Stimulated activated naive CD8-positive, alpha-beta T cell treated with anti-CD3 and anti-CD28 coated beads, Interleukin-15, Interleukin-2, amounts not matched to agents 100 U/mL and 50 U/mL, for 24 hours (primary cell): ENCODE data around the gene RNLS.
A peak's percentile ranks its signal among the peaks of the same experiment; 100 is the strongest.

ENCODE experiments used
- ATAC-seq: fragments of 150-1000 bp; cut with Tn5 transposase; one replicate; pipeline ENCODE4 v1.10.0; 2021
- DNase-seq: peaks from one replicate; pipeline ENCODE4 v3.0.0; 2021

The RNLS gene

DNA sequence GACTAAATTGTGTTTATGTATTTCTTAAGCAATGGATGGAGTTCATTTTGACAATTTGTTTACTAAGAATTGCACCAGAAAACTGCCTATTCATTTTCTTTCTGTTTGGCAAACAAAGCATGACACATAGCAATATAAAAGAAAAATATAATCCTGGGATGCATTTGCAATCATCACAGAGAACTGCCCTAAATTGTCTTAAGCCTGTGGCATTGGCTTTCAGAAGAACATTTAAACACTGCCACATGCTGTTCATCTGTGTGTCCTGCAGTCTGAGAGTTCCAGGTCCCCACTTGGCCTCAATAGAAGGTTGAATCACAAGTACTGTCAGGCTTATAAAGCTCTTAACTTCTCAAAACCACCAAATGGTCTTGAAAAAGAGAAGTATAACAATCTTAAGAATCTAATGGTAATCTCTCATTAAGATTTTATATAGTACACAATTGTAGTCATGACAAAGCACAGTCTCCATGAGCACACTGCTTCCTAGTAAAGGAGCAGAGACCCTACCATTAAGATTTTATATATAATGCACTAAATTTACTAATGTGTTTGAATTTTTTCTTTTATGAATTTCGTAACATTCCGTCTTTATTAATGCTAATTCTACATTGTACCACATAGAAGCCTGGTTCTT, 29.9 kb downstream of the RNLS start:
- DNase-seq, result peak; percentile 11
- ATAC-seq, result peak; percentile 55

DNA sequence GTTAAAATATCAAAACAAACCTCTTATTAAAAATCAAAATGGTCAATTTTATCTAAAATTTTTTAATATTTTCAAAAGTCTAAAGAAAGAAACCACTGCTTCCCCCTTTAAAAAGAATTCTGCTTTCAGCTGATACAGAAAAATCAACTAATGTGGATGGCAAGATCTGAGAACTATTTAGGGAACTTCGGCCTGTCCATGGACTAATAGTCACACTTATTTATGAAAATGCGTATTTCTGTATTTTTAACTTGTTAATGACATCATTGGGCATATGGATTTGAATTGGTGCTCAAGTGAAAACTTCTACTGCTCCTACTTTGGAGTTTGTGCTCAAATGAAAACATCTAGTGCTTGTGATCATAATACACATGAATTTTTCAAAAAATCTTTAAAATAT, 31.9 kb downstream of the RNLS start:
- DNase-seq (no peak), ATAC-seq (no peak)

DNA sequence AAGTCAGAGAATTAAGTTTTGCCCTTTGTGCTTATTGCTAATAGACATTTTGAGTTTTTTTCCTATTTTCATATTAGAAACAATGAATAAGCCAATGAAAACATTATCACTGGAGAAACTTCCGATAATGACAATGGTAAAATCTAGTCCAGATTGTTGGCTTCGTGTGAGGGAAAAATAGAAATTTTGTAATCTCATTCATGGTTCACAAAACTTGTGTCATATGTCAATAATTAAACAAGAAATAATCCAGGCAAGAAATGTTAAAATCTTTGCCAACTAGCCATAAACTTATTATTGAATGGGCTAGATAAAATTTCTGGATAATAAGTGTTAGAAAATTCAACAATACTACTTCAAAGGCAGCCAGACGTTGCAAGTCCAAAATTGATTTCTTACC, 36.6 kb downstream of the RNLS start:
- DNase-seq (no peak), ATAC-seq (no peak)

DNA sequence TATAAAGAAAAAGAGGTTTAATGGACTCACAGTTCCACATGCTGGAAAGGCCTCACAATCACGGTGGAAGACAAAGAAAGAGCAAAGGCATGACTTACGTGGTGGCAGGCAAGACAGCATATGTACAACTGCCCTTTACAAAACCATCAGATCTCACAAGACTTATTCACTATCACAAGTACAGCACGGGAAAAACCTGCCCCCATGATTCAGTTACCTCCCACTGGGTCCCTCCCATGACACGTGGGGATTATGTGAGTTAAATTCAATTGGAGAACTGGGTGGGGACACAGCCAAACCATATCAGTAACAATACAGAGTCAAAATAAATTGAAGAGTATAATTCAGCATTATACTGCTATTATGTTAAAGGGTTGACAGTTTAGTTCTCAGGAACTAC, 37.8 kb downstream of the RNLS start:
- DNase-seq, result no peak
- no peak for ATAC-seq

DNA sequence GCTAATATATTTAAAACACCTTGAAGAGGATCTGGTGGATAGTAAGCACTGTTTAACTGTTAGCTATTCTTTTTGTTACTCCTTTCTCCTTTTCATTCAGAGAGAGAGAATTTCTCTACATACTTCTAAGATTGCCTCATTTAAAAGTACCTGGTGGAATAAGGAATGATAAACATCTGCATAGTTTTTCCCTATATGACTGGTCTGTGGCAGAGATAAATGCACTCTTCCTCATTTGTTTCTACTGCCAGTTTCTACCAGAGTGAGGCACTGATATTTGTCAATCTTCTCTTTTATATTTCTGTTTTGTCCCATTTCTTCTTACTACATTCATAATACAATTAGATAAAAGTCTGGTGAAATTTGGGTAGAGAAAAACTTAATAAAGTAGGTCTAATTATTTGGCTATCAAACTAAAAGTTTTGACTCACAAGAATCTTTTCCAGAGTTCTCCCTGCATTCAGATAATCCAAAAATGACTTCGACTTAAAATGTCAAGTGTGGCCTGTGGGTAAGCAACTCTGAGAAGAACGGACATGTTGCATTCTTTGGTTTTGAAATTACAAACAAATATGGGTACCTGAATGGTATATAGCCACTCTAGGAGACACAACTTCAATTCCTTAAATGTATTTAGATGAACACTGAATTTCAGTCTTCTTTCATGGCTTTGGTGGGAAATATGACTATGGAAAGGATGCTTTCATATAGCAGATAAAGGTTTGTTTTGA, 38.8 kb downstream of the RNLS start:
- ATAC-seq (no peak), DNase-seq (no peak)

DNA sequence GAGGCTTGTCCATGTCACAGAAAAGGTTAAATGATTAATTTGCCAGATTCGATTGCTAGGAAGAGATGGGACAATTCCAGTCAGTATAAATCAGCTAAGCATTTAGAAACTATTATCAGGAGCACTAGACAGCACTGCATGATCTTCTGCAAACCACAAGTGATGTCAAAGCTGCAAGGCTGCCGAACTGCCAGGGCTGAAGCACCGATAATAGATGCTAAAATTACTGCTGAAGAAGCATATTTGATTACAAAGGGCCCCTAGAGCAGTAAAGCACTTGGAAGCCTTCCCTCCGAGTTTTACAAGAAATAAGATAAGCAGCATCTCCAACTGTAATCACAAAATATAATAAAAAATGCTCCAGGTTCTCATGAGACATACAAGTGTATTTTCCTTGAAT, 40.6 kb downstream of the RNLS start:
- ATAC-seq, result no peak

DNA sequence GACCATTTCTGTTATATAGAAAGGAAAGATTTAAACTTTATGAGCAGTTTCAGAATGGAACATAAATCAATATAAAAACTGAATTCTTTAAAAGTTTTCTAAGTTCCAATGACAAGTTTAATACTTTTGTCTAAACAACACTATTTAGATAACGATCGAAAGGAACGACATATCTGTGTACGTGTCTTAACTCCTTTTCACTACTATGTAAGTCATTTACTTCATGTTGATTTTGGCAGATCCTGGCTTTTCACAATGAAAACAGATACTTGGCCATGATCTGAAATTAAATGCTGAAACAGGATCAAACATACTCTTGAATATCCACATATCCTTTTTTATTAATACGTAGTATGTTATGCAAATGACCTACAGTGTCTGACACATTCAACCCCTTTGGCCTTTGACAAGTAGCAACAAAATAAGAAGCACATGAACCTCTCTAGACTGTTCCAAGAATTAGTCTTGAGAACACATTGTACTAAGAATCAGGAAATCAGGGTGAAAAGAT, 41.9 kb downstream of the RNLS start:
- ATAC-seq, result no peak
- DNase-seq, result no peak

More for the DNA sequence above, 40.6 kb downstream of the RNLS start:
- no peak for DNase-seq

DNA sequence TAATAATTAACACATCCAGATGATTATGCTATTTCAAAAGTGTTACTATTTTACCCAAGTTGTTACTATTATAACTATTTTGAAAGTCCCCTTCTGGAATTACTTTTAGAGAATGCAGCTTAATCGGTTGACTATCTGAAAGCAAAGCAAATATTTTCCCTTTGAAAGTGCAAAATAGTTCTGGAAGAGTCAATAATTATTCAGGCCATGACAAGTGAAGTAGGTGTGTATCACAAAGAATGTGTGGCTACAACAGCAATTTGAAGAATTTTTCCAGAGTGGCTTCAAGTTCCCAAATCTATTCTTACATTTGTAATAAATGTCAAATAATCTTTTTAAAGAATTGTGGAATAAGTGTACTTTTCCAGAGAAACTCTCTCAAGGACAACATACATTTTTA, 42.8 kb downstream of the RNLS start:
- DNase-seq, result no peak
- ATAC-seq, result no peak

DNA sequence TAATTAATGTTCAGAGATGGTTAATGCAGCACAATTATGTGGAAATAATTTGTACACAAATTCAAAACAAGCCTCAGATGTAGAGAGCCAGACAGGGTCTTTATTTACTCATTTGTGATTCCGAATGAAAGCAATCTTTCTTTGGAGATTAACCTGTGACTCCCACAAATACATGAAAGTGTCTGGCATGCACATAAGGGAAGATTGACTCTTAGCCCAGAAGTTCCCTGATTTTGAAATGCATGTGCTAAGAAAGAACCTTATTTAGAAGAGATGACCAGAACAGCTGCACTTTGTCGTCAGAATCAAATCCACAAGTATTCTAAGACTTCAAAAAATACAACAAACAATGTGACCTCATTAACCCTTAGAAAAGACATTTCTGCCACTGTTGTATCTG, 45.1 kb downstream of the RNLS start:
- ATAC-seq (no peak), DNase-seq (no peak)

DNA sequence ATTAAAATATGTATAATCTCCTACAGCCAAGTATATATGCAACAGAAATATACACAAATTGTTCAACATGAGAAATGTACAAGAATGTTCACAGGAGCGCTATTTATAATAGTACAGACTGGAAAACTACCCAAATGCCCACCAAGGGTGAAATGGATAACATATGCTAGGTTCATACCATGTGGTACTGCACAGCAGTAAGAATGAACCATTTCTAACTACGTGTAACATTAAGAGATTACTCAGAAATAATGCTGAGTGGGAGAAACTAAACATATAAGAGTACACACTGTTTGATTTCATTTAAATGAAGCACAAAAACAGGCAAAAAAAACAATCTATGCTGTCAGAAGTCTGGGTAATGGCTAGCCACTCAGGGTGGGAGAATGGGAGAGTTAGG, 45.8 kb downstream of the RNLS start:
- no peak for ATAC-seq
- no peak for DNase-seq

DNA sequence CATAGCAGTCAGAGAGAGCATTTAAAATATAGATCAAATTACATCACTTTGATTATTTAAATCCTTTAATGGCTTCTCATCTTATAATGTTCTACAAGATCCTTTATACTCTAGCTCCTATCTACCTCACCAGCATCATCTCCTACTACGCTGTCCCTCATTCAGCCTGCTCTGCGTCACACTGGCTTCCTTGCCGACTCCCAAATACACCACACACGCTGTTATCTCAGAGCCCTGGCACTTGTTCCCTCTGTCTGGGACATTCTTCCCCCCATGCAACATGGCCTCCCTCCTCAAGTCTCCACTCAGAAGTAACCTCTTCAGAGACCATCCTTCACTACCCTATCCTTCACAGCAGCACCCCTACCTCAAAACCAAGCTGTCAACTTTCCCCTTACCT, 46.7 kb downstream of the RNLS start:
- DNase-seq, result no peak
- ATAC-seq, result no peak

DNA sequence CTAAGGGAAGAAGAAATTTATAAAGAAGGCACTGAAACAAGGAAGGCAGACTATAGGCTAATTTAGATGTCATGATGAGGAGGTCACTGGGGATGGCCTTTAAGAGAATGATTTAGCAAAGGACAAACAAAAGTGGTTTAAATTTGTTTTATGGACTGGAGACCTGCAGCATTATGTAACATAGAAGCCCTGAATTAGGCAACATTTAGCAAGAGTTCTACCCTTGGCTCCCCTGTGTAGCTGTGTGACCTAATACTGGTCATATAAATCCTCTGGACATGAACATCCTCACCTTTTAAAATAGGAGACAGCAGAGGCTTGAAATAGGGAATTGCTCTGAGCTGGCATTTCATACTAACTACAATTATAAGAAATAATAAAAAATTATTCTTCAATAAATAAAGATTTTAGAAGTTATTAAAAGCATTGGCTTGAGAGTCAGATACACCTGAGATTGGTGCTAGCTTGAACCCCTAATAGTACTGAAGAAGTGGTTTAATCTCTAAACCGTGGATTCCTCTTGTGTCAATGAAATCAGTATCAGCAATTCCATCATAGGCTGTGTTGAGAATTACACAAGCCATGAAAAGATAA, 48.9 kb downstream of the RNLS start:
- DNase-seq, result no peak

DNA sequence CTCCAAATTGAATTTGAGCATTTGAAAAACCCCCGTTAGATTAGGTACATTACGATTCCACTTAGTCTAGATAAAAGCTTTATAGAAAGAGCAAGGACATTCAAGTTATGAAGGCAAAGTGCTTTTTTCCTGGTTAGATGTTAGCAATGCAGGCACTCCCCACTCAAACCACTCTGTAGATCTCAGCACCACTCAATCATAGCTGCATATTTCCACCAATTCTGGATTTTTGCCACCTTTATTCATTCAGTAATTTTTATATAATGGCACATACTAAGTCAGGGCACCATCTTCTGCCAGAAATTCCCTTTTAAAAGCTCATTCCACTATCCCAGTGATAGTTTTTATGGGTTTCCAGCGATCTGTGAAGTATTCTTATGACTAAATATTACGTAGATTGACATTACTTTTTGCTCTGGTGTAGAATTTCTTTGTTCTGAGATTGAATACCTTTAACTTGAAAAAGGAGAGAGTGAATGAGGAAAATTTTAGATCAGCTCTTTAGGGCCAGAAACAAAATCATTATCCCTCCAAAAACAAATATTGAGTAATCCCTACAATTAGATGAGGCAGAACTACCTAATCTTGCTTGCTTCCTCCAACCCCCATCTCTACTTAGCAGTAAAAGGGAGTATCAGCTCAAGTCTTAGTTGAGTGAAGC, 51.6 kb downstream of the RNLS start:
- no peak for DNase-seq
- no peak for ATAC-seq

More for the DNA sequence above, 48.9 kb downstream of the RNLS start:
- ATAC-seq, result no peak

DNA sequence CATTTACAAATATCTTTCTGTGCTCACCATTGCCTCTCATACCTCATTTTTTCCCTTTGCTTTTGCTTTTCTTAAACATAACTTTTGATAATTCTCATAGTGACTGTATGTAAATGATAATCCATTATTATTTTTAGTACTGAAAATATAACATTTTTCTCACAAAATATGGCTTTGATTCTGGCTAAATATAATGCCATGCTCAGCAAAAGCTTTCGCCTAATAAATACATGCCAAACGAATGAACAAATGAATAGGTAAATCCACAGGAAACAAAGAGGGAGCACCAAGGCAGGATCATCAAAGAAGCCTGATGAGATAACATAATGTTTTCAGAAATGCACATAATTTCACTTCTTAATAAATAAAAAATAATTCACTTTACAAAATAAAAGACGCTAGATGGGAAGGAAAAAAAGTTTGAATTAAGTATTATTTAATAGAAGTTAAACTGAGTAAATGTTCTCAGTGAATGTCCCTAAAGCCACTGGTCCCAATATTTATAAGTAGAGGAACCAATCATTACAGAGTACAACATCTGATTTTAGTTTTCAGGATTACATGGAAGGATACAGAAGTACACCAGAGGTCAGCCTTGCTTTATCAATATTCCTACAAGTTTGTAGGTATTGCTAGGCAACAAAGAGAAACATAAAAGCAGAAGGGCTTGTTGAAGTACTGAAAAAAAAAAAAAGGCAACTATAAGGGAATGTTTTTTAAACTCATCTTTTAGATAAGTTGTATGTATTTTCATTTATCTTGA, 52.3 kb downstream of the RNLS start:
- ATAC-seq (no peak), DNase-seq (no peak)

DNA sequence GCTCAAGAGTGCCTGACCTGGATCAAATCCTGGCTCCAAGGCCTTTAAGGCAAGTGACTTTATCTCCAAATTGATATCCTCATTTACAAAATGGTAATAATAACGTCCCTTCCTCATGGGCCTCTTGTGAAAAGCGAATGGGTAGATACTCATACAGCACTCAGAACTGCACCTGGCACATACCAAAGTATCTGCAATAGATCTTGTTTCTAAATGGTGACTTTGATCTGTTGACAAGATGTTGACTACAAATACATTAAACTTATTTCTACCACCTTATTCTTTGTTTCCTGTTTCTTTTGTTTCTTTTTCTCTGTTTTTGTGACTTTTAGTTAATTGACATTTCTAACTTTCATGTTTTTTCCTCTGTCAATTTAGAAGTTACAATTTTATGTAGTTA, 53.0 kb downstream of the RNLS start:
- DNase-seq (no peak), ATAC-seq (no peak)

DNA sequence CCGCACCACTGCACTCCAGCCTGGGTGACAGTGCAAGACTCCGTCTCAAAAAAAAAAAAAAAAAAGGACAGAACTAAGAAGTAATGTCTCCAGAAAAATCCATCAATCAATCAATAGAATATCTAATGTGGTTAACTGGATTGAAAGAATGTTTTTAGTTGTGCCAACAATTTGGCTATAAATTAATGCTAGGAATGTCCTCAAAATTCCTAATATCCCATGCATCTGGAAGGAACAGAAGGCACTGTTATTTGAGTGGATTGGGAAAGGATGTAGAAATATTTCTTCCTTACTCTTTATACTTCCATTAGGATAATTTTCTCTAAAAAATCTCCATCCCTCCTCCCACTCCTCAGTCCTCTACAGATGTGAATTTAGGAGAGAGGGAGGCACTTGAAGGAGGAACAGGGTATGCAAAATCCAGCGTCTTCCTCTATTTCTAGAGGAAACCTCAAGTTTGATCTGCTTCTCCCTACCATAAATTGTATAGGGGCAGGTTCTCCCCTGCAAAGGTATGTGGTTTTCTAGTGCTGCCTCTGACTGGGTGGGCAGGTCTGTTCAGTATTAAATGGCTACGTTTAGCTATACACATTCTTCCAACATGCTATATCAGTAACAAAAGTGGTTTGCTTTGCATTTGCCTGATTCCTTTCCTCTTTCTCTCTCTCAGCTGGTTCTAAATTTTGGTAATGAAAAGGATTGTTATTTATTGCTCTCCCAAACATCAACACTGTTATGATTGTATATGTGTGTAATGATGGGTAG, 54.1 kb downstream of the RNLS start:
- ATAC-seq, result no peak

DNA sequence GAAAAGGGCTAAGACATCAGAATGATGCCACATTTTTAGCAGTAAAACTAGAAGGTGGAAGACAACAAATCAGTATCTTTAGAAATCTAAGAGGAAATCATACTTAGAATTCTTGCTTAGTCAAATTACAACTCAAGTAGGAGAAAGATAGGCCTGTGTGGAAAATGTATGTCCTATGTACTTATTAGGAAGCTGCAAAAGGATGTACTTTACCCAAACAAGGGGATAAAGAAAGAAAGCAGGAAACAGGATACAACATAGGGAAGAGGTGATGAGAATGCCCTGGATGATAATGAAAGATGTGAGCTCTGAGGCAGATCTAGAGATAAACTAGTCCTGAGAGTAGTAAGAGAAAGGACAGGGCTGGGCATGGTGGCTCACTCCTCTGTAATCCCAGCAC, 54.9 kb downstream of the RNLS start:
- no peak for DNase-seq
- ATAC-seq, result no peak

More for the DNA sequence above, 54.1 kb downstream of the RNLS start:
- no peak for DNase-seq

DNA sequence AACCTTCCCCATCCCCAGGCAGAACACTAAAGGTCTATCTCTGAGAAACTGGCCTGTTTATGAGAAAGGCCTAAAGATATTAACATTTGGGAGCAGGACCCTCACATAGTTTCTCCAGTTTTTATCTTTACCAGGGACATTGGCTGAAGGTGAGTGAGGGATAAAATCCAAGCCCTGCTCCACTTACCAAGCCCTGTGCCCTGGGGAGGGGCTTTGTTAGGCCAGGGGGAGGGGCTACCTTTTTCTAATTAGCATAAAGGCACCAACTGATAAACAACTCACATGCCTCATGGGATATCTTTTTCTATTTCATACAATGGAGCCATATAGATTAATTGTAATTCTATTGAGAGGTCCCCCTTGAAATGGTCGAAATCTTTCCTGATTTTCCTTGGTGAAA, 55.9 kb downstream of the RNLS start:
- no peak for DNase-seq
- no peak for ATAC-seq

DNA sequence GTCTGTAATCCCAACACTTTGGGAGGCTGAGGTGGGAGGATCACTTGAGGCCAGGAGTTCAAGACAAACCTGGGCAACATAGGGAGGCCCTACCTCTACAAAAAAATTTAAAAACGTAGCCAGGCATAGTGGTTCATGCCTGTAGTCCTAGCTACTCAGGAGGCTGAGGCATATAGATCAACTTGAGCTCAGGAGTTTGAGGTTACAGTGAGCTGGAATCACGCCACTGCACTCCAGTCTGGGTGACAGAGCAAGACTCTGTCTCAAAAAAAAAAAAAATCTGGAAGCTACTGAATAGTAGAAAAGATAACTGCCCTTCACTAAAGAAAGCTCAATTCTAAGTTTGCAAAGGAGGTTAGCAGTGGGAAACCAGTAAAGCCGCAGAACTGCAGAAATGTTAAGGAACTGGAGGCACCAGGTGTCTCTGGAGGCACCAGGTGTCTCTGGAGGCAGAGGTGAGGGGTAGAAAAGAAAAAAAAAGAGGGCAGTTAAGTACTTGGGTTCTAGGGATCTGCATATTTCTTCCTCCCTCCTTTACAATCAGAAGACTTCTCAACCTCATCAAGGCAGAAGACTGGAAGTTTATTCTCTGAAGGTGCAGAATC, 56.5 kb downstream of the RNLS start:
- no peak for DNase-seq
- ATAC-seq, result no peak

DNA sequence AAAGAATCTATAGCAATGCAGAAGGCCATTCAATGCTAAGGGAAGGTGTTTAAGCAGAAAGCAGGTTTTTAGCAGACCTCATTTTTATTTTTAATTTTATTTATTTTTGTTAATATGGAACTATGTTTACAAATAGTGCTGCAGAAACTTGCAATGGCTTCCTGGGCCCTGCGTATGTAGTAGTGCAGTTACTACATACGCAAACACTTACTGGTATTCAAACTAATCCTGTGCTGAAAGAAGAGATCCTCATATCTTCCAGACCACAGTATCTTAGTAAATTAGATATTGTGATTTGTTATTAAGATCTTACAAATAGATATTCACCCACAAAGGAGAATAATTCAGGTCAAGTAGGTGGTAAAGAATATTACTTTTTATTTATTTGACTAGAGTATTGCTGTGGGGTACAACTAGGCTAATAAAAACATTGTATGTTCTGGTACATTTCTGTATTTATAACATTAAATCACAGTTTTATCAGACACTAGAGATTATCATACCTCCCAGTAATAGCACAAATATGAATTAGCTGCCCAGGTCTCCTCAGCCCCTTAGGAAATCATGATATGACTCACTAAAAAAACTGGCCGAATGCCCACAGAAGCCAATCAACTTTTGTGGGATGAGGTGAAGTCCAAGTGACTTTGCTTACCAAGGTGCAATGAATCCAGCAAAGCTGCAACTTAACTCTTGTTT, 57.6 kb downstream of the RNLS start:
- ATAC-seq, result no peak
- no peak for DNase-seq
